HG02973 (cell line): Measurements from ENCODE around the gene S100A12.
"Not testable (repeated sequence)": the region's sequence is repeated elsewhere in the genome, so short reads cannot be mapped to it uniquely, and the experiment has no call there.

Experiments used
- ATAC-seq: cut with Tn5 transposase; IDR thresholded peaks from one replicate; pipeline ENCODE4 v1.9.1; 2021; ENCODE audit warnings: moderate library complexity; ENCODE audit not compliant: unreplicated experiment

S100A12 gene

GRCh38 chr1:153375511-153375910 is at the start of gene S100A12:
S100A12 (minus strand) TSS chr1:153375621; CDS start chr1:153374592, 1,029 bp downstream.
- no peak for ATAC-seq

GRCh38 chr1:153422450-153423068 is 47.1 kb upstream of the S100A12 start:
- no peak for ATAC-seq

GRCh38 chr1:153420306-153420705 is 44.9 kb upstream of the S100A12 start:
- no peak for ATAC-seq

- ATAC-seq: not testable (repeated sequence)
These were observed 44.0 kb upstream of the S100A12 start for GRCh38 chr1:153419436-153419793.

- ATAC-seq: not testable (repeated sequence)
These were observed 43.5 kb upstream of the S100A12 start for GRCh38 chr1:153418758-153419435.

GRCh38 chr1:153417136-153417888 is 41.9 kb upstream of the S100A12 start:
- ATAC-seq: no peak

- ATAC-seq: no peak
These were observed 40.6 kb upstream of the S100A12 start, which contains the start of gene S100A7A for GRCh38 chr1:153415850-153416570. S100A7A (plus strand) TSS chr1:153416520; CDS start chr1:153418083, 1,563 bp downstream.

GRCh38 chr1:153413961-153414360 is 38.5 kb upstream of the S100A12 start:
- ATAC-seq: not testable (repeated sequence)

GRCh38 chr1:153407274-153407673 is 31.9 kb upstream of the S100A12 start:
- ATAC-seq: not testable (repeated sequence)

GRCh38 chr1:153405825-153406599 is 30.6 kb upstream of the S100A12 start:
- ATAC-seq: not testable (repeated sequence)

- ATAC-seq: no peak
These were observed 29.3 kb upstream of the S100A12 start for GRCh38 chr1:153404768-153405167.

GRCh38 chr1:153404086-153404635 is 28.7 kb upstream of the S100A12 start:
- ATAC-seq: no peak

- ATAC-seq: no peak
These were observed 28.1 kb upstream of the S100A12 start for GRCh38 chr1:153403421-153404085.

GRCh38 chr1:153402226-153402625 is 26.8 kb upstream of the S100A12 start:
- ATAC-seq: no peak

GRCh38 chr1:153401461-153401860 is 26.0 kb upstream of the S100A12 start:
- no peak for ATAC-seq

GRCh38 chr1:153400244-153400643 is 24.8 kb upstream of the S100A12 start:
- no peak for ATAC-seq

- no peak for ATAC-seq
These were observed 24.1 kb upstream of the S100A12 start for GRCh38 chr1:153399401-153400055.

GRCh38 chr1:153397924-153398651 is 22.7 kb upstream of the S100A12 start:
- ATAC-seq: no peak
